HepG2 (cell line): ENCODE results near the gene CSTB. TPM values are rescaled to one million over a fixed set of nuclear protein-coding genes. Genes with fewer than 3 reads are reported as not detected.

Experiments
- CBX1 ChIP-seq: IDR thresholded peaks from one replicate; pipeline ENCODE4 v1.6.1; 2016; ENCODE audit warnings: antibody characterized with exemption, low read depth
- CC2D1A ChIP-seq: sonication (generic); formaldehyde crosslinking; IDR thresholded peaks from 2 replicates; pipeline ENCODE4 v1.8.1; 2023; ENCODE audit warnings: mild to moderate bottlenecking, missing genetic modification reagents
- CHCHD3 ChIP-seq: sonication (generic); formaldehyde crosslinking; IDR thresholded peaks from 2 replicates; pipeline ENCODE4 v1.8.0; 2022; ENCODE audit warnings: mild to moderate bottlenecking, missing genetic modification reagents, moderate library complexity
- IKZF4 ChIP-seq: sonication (generic); formaldehyde crosslinking; IDR thresholded peaks from 2 replicates; pipeline ENCODE4 v1.5.1; 2020; ENCODE audit warnings: borderline replicate concordance, mild to moderate bottlenecking, low read depth, missing genetic modification reagents; ENCODE audit errors: not compliant biosample characterization
- ISX ChIP-seq: sonication (generic); formaldehyde crosslinking; conservative IDR thresholded peaks from 2 replicates; pipeline ENCODE4 v1.5.0; 2020; ENCODE audit warnings: missing genetic modification reagents
- KDM5A ChIP-seq: fragments of 200-600 bp; sonication (generic); IDR thresholded peaks from 2 replicates; pipeline ENCODE4 v1.7.0; 2018; ENCODE audit warnings: antibody characterized with exemption, mild to moderate bottlenecking, low read length, borderline replicate concordance
- KLF6 ChIP-seq: IDR thresholded peaks from 2 replicates; pipeline ENCODE4 v1.8.0; 2016; ENCODE audit warnings: missing biosample characterization, missing genetic modification reagents
- MATR3 ChIP-seq: sonication (generic); formaldehyde crosslinking; IDR thresholded peaks from 2 replicates; pipeline ENCODE4 v1.4.0; 2020; ENCODE audit warnings: missing genetic modification reagents
- NFAT5 ChIP-seq: sonication (generic); formaldehyde crosslinking; IDR thresholded peaks from 2 replicates; pipeline ENCODE4 v1.4.0; 2020; ENCODE audit warnings: missing genetic modification reagents
- SMYD3 ChIP-seq: sonication (generic); formaldehyde crosslinking; IDR thresholded peaks from 2 replicates; pipeline ENCODE4 v1.8.1; 2023; ENCODE audit warnings: mild to moderate bottlenecking, missing genetic modification reagents
- SOX13 ChIP-seq, 3 experiments: fragments of 450-650 bp in 1 of 3; sonication (generic) in 1 of 3; formaldehyde crosslinking in 1 of 3; IDR thresholded peaks in 2 of 3; conservative IDR thresholded peaks in 1 of 3; 2 replicates each; pipeline versions ENCODE4 v1.5.0 to v1.6.1; 2016 to 2020; ENCODE audit warnings: antibody characterized with exemption in 1 of 3, mild to moderate bottlenecking in 1 of 3, missing compliant biosample characterization in 1 of 3, missing genetic modification reagents in 1 of 3, moderate library complexity in 1 of 3
- TRIM22 ChIP-seq: fragments of 450-650 bp; IDR thresholded peaks from 2 replicates; pipeline ENCODE4 v1.6.1; 2017
- ZNF501 ChIP-seq: sonication (generic); formaldehyde crosslinking; IDR thresholded peaks from 2 replicates; pipeline ENCODE4 v1.5.1; 2020; ENCODE audit warnings: mild to moderate bottlenecking, moderate library complexity, missing genetic modification reagents
- ZNF589 ChIP-seq: sonication (generic); formaldehyde crosslinking; conservative IDR thresholded peaks from 2 replicates; pipeline ENCODE4 v1.8.0; 2022; ENCODE audit warnings: mild to moderate bottlenecking, moderate library complexity, missing genetic modification reagents
- ZNF749 ChIP-seq: sonication (generic); formaldehyde crosslinking; IDR thresholded peaks from 2 replicates; pipeline ENCODE4 v1.8.0; 2022; ENCODE audit warnings: mild to moderate bottlenecking, missing genetic modification reagents, moderate library complexity, borderline replicate concordance
- ZNF761 ChIP-seq: sonication (generic); formaldehyde crosslinking; conservative IDR thresholded peaks from 2 replicates; pipeline ENCODE4 v1.4.0; 2020; ENCODE audit warnings: mild to moderate bottlenecking, missing genetic modification reagents
- polyA plus RNA-seq, 8 experiments: library from polyadenylated mRNA; depleted of rRNA in 3 of 8; stranded (reverse) in 7 of 8; unstranded in 1 of 8; fragments of >200 nt; fragmentation: Illumina TruSeq in 4 of 8; extraction: Trizol in 4 of 8; gene quantifications; 2 replicates each; pipeline versions ENCODE4 v1.2.1 to v1.2.3, GENCODE V29; 2011 to 2016; ENCODE audit warnings: low read depth in 4 of 8, missing spikeins in 1 of 8, mixed read lengths in 1 of 8; ENCODE audit not compliant: insufficient read depth in 1 of 8
- total RNA-seq, 5 experiments: library from RNA; depleted of rRNA; stranded (reverse); fragments of >200 nt; fragmentation: Illumina TruSeq; extraction: Trizol; gene quantifications; 2 replicates each; pipeline ENCODE4 v1.2.3, GENCODE V29; 2016; ENCODE audit warnings: low read depth in 1 of 5
- TF ChIP-seq, protein P1 (sequence below): IDR thresholded peaks from 2 replicates; pipeline ENCODE4 v1.6.1; 2018; ENCODE audit warnings: missing genetic modification reagents, mild to moderate bottlenecking, missing compliant biosample characterization
- TF ChIP-seq, protein P2 (sequence below): sonication (generic); formaldehyde crosslinking; IDR thresholded peaks from 2 replicates; pipeline ENCODE4 v1.8.1; 2023; ENCODE audit warnings: mild to moderate bottlenecking, missing genetic modification reagents

CSTB gene
- total and polyA plus RNA-seq, 2 of the 13 experiments (the other 11 are each of a cell fraction or from before 2014, with no cell fraction given): 11.7 to 94.1 TPM

GRCh38 chr21:43789276-43790009 is 13.3 kb upstream of the CSTB start, which contains the start of gene RRP1 (continued):
- TF ChIP-seq SMYD3 (CRISPR knock-in tag) (no peak), ZNF749 (CRISPR knock-in tag) (peak; percentile 91; the same call in 1 of the 2 replicates), CBX1 (no peak), CHCHD3 (CRISPR knock-in tag) (no peak), CC2D1A (CRISPR knock-in tag) (no peak), KLF6 (peak; percentile 97), MATR3 (CRISPR knock-in tag) (no peak), SOX13 (IDR thresholded peaks at IDR 0.05) (no peak), SOX13 (CRISPR knock-in tag; conservative IDR thresholded peaks at IDR 0.05 in 1 of 2, IDR thresholded peaks at IDR 0.05 in 1 of 2) (no peak; a peak in 1 of 4 replicates), ZNF589 (CRISPR knock-in tag) (no peak), TRIM22 (no peak), KDM5A (peak; percentile 83), IKZF4 (CRISPR knock-in tag) (peak; percentile 66), ZNF761 (CRISPR knock-in tag) (peak; percentile 79), ZNF501 (no peak; the same call in 1 of the 2 replicates), ISX (CRISPR knock-in tag) (no peak), NFAT5 (no peak)
- TF ChIP-seq, protein P1, sequence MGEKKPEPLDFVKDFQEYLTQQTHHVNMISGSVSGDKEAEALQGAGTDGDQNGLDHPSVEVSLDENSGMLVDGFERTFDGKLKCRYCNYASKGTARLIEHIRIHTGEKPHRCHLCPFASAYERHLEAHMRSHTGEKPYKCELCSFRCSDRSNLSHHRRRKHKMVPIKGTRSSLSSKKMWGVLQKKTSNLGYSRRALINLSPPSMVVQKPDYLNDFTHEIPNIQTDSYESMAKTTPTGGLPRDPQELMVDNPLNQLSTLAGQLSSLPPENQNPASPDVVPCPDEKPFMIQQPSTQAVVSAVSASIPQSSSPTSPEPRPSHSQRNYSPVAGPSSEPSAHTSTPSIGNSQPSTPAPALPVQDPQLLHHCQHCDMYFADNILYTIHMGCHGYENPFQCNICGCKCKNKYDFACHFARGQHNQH (CRISPR knock-in tag): no peak; the same call in 1 of the 2 replicates
- TF ChIP-seq, protein P2, sequence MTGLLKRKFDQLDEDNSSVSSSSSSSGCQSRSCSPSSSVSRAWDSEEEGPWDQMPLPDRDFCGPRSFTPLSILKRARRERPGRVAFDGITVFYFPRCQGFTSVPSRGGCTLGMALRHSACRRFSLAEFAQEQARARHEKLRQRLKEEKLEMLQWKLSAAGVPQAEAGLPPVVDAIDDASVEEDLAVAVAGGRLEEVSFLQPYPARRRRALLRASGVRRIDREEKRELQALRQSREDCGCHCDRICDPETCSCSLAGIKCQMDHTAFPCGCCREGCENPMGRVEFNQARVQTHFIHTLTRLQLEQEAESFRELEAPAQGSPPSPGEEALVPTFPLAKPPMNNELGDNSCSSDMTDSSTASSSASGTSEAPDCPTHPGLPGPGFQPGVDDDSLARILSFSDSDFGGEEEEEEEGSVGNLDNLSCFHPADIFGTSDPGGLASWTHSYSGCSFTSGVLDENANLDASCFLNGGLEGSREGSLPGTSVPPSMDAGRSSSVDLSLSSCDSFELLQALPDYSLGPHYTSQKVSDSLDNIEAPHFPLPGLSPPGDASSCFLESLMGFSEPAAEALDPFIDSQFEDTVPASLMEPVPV (CRISPR knock-in tag): no peak
